Activated naive CD4-positive, alpha-beta T cell treated with anti-CD3 and anti-CD28 coated beads, Interleukin-2, amount 50 U/mL, for 16 hours (primary cell): ENCODE results near the gene ATP7B.

ENCODE experiments used
- DNase-seq: peaks from one replicate; pipeline ENCODE4 v3.0.0-alpha.2; 2020

ATP7B gene

DNA sequence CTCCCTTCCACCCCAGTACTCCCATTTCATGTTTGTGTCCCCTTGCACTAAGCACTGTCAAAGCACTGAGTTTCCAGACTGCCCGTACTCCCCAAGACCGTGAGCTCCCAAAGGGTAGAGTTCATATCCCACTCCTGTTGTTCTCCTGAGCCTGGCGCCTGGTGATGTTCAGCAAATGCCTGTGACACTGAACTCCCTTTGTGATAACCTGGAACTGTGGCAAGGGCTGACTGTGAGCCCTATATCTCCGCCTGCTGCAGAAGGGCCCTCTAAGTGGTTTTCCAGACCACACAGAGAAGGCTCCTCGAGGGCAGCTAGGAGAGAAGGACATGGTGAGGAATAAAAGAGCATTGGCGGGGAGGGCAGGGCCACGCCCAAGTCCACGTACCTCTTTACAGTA, 67.5 kb downstream of the ATP7B start:
- no peak for DNase-seq

DNA sequence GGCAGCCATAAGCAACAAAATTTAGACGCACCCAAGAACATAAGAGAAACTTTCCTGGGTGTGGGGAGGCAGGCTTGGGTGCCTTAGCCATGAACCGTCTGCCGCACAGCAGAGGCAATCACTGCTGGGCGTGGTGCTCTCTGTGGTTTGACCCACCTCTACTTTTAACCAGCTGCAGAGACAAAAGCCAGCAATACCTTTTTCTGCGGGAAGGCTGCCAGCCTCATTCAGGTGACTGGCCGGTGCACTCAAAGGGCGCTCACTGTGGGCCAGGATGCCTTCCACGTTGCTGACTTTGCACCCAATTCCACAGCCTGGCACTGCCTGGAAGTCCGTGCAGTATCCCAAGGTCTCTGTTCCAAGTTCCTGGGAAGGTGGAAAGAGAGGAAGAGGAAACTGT, 69.1 kb downstream of the ATP7B start:
- no peak for DNase-seq

DNA sequence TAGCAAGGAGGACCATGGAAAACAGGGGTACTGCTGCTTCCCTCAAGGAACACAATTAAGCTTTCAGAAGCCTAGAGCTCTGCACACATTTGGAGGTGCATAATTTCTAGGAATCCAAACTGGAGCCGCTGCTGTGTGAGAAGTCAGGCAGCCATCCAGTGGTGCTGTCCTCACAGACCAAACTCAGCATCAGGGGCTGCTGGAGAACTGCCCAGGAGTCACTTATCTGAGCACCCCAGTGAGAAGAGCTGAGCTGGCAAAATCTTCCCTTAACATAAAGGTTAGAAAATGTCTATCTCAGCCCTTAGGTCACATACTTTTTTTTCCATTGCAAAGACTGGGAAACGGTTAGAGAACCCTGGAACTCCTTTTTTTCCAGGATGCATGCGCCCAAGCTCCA, 72.8 kb downstream of the ATP7B start:
- no peak for DNase-seq

DNA sequence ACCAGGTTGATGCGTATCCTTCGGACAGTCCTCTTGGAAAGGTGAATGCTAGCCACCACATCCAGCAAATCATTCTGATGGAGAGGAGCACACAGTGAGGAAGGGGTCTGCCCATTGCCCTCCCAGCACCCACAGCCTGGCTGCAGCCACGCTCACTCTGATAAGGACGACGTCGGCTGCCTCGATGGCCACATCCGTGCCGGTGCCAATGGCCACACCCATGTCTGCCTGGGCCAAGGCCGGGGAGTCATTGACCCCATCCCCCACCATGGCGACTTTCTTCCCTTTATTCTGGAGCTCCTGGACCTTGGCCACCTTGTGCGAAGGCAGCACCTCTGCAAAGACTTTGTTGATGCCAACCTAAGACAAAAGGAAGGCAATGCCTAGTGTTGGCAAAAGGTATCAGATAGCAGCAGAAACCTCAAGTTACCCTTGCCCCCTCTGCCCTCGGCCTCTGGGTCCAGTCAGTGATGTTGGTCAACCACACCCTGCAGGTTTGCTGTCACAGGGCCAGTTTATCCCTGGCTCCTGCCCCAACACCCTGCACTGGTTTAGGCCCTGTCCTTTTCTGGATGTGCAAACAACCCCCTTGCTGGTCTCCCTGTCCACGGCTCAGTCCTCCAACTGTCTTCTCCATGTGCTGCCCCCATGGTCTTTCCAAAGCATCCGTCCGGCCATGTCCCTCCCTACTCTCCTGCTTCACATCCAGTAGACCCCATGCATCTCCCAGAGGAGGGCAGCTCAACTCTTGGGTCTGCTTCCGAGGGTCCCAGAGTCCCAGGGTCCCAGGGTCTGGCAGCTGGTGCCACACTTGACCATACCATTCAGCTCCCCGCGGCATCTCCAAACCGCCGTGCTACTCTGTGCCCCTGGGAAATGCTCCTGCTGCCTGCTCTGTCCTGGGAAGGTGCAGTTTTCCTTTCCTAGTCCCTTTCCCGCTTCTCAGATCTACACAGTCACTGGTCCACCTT, 73.6 kb downstream of the ATP7B start:
- no peak for DNase-seq

DNA sequence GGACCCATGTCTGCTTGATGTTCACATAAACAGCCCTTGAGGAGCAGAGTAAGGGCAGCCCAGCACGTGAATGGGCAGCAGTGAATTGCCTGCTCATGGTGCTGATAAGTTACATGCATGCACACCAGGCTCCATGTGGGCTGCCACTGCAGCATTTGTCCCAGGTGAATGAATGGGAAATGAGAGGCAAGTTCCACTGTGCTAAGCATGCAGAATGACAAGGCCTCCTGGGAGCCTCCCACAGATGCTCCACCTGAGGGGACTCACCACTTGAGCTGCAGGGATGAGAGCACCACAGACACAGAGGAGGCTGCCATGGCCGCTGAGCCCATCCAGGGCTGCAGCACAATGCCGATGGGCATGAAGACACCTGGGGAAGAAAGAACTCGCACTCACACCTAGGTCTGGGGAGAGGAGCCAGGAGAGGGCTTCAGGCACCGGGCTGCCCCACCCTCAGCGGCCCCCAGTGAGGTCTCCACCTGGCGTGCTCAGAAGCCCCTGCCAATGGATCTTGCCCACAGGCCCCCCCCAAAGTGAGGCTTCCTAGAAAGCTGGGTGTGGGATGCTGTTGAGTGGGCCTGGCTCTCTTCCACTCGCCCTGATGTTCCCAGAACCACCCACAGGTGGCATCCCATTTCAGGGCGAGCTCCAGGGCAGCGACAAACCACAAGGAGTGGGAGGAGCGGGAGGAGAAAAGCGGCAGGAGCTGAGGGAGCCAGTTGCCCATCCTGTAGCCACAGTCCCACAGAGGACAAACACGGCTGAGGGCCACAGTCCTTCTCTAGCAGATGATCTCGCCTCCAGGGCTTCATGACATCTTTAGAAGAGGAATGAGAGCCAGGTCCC, 75.7 kb downstream of the ATP7B start:
- no peak for DNase-seq

DNA sequence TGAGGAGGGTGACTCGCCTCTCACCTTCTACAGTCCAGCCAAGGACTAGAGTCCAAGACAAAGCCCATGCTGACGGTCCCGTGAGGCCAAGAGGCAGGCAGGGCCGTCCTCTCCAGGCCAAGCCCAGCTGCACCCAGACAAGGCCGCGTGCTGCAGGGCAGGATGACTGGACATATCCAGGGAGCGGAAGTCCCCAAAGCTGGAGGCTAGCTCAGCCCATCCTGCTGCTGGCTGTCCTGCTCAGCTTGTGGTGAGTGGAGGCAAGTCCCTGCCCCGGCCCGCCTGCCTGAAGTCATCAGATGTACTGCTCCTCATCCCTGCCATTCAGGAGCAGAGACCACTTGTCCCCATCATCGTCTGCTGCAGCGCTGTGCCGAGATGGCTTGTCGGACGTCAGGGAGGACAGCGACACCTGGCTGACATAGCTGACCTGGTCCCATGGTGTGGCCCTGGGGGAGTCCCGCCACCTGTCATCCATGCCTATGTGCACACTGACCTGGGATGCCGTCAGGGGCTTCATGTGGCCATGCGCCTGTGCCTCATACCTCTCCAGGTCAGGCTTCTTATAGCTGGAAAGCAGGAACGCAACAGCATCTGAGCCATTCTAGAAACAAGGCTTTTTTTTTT, 76.7 kb downstream of the ATP7B start:
- no peak for DNase-seq

DNA sequence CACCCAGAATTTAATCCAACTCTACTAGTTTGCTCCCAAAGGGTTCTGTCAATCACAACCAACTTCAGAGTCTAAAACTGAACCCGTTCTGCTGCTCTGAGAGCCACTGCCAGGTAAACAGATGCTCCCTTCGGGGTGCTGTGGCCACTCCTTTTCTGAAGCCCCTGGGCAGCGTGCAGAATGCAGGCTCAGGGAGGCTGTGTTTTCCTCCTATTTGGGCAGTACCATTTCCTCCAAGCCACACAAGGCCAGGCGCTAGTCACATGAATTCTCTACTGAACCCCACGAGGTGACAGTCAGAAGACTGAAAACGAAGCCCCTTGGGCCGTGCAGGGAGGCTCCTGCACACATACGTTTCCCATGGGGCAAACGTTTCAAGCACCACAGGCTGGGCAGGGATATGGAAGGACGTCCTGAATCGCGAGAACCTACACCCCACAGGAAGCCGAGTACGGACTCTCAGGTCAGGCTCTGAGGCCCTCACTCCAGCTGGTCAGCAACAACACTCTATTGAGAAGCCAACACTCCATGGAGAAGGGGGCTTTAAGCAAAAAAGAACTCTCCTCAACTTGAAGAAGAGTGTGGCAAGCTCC, 77.7 kb downstream of the ATP7B start:
- no peak for DNase-seq

DNA sequence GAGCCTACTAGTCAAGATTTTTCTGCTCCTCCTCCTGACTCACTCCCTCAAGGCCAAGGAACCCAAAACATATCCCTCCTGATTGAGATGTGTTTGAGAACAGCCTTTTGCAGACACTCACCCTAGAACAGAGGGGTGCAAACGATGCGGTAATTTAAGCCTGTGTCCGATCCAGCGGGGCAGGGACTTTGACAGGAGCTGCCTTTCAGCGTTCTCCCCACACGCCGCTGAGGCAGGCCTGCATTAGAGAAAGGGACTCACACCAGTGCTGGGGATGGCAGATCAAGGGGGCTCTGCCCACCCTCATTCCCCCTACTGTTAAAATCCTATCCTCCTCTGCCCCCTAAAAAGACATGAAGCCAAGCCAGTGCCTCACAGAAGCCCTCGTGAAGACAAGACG, 79.0 kb downstream of the ATP7B start:
- DNase-seq: no peak

DNA sequence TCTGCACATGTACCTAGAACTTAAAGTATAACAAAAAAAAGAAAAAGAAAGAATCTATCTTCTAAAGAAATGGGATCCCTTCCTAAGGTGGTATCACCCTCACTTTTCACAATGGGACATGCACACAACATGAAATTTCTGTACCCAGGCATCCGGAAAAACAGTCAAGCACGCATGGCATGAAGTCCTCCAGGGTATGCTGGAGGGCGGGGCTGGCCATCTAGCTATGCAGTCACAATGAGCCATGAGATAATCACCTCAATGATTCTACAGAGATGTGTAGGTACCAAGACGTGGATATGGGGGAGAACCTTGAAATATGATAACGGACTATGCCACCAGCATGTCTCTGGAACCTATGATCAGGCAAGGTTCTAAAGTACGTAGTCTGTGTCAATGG, 79.6 kb downstream of the ATP7B start:
- no peak for DNase-seq

DNA sequence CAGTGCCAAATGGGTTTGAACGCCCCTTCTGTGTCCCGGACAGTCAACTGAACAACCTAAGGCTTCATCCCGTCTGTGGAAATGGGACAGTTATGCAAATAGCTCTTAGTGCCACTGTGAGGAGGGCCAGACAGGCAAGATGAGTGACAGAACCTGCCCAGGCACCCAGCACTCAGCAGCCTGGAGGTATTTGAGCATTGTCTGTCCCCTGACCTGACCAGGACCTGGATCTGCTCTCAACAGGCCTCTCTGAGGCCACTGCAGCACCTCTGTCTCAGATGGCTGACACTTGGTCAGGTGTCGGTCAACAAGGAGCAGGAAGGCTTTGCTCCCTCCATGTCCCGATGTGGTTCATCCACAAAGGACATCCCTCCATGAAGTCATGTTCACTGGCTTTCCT, 81.6 kb downstream of the ATP7B start:
- DNase-seq: no peak

DNA sequence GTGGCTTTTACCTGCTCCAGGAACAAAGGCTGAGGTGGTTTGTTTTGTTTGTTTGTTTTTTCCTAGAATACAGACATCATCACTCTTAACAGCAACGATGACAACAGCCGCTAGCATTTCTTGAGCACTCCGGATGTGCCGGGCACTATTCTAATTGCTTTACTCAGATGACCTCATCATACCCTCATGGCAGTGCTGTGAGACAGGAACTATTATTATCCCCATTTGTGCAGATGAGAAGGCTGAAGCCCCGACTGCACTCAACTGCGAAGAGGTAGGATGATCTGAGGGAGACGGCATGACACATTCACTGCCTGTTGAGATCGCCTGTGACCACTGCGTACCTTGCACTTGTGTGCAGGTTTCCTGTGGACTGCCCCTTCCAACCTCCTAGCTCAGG, 83.0 kb downstream of the ATP7B start:
- DNase-seq: no peak

DNA sequence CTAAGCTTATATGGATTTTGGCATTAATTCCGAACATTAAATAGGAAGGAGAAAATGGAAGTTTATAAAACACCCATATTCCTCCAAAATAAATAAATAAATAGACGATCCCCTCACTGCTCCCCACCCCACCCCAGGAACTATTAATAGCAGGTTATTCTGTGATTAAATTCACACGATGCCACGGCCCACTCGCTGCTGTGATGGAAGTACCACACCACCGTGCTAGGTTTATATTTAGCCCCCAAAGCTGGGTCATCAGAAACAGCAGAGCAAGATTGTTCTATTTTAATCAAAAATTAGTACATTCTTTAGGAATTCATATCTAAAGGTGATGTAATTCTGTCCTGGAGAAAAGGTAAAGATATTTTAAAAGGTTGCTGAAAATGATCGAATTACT, 84.1 kb downstream of the ATP7B start:
- no peak for DNase-seq

DNA sequence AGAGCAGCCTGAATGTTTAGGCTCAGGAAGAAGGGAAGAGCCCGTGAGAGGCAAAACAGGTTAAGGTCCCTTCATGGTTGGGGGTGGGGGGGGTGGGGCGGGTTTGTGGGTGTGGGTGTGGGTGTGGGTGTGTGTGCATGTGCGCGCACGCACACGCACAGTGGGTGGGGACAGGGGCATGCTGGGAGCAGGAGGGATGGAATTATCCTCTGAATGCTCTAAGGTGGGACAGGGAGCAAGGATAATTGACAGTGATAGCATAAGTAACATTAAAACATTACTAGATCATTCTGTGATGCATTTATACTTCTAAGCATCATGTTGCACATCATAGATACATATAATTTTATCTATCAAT, 84.7 kb downstream of the ATP7B start:
- no peak for DNase-seq

DNA sequence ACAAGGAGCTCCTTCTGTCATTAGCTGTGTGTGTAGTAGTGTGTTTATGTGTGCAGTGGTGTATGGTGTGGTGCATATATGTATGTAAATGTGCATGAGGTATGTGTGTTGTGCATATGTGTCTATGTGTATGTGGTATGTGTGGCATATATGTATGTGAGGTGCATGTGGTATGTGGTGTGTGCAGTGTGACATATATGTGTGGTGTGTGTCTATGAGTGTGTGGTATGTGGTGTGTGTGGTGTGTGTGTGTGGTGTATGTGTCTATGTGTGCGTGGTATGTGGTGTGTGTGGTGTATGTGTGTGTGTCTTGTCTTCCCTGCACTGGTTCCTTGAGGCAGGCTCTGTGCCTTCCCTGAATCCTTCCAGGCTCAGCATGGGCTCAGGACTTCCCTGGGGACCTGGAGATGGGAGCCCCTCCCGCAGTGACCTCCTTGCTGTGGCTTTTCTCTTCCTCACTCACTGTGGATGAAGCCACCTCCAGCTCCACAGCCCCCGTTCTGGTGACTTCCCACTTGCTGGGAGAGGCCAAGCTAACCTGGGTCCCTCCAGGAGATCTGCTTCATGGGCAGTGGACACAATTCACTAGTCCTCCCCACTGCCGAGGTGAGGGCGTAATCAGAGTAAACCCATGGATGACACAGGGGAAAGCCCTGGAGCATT, 85.3 kb downstream of the ATP7B start:
- no peak for DNase-seq

DNA sequence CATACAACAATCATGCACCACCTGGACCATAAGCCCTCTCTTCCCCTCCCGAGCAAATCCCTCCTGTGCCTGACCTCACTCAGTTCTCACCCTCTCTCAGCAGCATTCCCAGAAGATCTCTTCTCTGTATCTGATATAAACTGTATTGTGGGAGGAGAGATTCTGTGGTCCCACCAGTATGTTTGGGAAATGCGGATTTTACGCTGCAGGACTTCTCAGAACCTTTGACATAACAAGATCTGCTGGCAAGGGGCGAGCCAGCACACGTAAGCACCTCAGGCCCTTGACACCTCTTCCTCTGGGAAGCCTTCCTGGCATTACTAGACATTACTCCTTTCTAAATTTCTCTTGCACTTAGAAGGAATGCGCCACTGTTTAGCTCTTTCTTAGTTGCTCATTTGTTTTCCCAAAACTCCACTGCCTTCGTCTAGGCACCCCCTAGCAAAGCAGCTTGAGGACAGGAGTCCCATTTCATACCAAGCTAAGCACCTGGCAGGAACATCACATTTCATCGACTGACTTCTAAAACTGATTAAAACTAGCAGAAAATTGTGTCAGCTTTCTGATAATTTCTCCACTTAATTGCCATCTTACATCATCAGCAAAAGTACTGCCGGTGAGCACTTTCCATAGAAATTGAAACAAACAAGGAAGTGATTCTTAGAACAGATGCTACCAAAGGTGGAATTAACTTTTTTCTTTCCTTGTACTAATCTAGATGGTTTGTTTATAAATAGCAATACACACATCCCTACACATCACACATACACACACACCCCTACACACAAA, 86.3 kb downstream of the ATP7B start:
- DNase-seq: no peak

DNA sequence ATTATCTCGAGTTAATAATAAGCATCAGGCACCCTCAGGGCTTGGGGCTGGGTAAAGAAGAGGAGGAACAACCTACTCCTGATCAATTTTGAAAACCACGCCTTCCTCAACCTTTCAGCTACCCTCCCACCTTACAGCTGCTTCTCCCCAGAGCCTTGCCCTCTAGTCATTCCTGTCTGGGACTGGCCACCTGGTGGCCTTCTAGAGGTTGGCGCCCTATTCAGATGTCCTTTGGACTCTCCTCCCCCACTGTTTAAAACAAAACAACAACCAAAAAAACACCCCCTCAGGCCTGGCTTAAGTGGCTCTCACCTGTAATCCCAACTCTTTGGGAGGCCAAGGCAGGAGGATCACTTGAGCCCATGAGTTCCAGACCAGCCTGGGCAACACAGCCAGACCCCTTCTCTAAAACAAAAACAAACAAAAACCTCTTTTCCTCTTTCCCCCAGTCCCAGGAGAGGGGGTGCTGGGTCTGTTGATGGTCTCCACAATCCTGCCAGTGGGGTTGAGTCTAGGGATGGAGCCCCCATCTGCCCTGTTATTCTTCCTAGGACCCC, 87.2 kb downstream of the ATP7B start:
- DNase-seq: no peak

DNA sequence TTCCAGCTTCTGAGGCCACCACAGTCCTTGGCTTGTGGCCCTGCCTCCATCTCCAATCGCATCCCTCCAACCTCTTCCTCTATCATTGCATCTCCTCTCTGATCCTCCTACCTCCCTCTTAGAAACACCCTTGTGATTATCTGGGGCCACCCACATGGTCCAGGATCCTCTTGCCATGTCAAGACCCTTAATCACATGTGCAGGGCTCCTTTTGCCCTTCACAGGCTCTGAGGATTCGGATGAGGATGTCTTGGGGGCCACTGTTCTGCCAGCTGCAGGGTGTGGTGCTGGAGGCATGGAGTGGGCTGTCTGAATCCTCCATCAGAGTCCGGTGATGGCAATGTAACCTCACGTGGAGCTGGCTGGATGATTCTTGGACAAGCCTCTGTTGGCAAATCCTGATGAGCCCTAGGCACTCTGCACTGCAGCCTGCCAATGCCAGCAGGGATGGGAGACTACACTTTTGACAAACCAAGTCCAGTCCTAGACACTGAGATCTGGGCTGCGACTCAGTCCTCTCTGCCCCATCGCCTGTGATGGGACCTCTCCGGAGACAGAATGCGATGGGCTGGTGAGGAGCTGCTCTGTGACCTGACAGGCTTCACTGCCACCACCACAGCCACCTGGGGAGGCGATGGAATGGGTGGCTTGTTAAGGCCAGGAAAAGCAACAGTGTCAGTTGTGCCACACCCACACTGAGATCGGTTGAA, 88.3 kb downstream of the ATP7B start:
- DNase-seq: no peak

DNA sequence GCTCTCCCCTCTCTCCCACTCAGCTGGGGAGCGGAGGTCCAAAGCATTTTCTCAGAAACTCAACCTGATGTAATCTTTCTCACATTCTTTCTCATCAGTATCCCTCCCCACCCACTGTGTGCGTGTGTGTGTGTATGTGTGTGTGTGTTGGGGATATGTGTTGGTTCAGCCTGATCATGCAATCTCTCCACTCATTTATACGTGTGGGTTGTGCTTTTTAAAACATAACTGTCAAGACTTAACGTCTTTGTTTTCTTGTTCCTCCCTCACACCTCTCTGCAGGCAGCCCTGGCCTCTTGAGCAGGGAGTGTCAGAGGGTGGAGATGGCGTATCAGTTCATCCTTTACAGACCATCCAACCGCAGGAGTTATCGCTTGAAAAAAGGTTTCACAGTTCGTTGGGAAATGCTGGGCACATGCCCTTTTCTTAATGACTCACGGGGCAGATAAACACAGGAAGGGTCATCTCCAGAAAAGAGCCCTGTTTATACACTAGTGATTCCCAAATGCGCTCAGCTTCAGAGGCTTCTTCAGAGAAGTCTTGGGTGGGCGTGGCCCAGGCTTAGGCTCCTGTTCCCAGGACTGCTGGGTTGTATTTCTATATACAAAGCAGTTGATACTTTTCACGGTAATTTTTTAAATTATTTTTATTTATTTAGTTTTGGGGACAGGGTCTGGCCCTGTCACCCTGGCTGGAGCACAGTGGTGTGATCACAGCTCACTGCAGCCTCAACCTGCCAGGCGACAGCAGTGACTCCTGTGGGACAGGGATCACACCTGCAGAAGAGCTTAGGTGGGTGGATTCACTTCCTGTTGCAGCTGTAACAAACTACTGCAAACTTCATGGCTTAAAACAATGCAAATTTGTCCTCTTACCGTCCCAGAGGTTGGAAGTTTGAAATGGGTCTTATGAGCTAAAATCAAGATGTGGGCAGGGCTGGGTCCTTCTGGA, 89.2 kb downstream of the ATP7B start:
- no peak for DNase-seq

DNA sequence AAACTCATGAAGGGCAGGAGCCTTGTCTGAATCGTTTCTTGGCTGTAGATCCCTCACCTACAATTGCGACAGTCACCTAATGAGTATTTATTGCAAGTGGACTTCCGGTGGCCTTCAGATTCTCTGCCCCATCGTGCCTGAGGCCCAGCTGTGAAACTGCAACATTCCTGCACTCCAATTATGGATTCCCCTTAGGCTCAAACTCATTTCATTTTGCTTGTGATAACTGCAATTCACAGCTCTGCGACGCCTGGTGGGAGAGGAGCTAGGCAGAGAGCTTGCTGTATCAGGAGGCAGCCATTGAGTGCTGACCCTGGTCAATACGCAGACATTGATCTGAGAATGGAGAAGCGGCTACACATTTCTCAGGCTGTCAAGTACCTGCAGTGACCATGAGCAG, 90.5 kb downstream of the ATP7B start:
- DNase-seq: no peak

DNA sequence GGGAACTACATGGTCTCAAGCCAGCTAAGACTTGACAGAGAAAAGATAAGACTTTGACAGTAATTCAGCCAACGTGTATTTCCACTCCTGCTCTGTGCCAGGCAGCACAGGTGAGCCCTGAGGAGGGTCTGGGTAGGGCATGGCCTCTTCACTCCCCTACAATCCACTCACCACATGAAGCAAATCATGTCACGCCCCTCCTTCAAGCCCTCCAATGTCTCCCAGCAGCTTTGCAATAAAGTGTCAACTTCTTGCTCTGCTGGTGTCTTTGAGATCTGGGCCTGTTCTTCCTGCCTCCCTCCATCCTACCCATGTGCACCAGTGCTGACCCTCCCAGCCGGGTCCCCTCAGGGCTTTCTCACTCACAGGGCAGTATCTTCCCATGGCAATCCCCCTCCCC, 91.0 kb downstream of the ATP7B start:
- no peak for DNase-seq
